Osteocyte (in vitro differentiated cells): ENCODE results near the gene DACH1. TPM values are rescaled to one million over a fixed set of nuclear protein-coding genes. Genes with fewer than 3 reads are reported as not detected.

Experiments
- DNase-seq: peaks from one replicate; pipeline ENCODE4 v3.0.0; 2021; ENCODE audit warnings: mixed read lengths; ENCODE audit not compliant: unreplicated experiment; ENCODE audit errors: extremely low spot score
- H3K27ac Mint-ChIP-seq: one replicate; pipeline ENCODE4 v1.8.0; 2021; ENCODE audit warnings: mild to moderate bottlenecking, mixed read lengths; ENCODE audit not compliant: unreplicated experiment
- H3K27me3 Mint-ChIP-seq: one replicate; pipeline ENCODE4 v1.8.0; 2021; ENCODE audit warnings: mixed read lengths; ENCODE audit not compliant: unreplicated experiment
- H3K36me3 Mint-ChIP-seq: one replicate; pipeline ENCODE4 v1.8.0; 2021; ENCODE audit warnings: mixed read lengths; ENCODE audit not compliant: unreplicated experiment
- H3K4me1 Mint-ChIP-seq: one replicate; pipeline ENCODE4 v1.8.0; 2021; ENCODE audit warnings: mixed read lengths; ENCODE audit not compliant: unreplicated experiment
- H3K4me3 Mint-ChIP-seq: one replicate; pipeline ENCODE4 v1.8.0; 2021; ENCODE audit warnings: mild to moderate bottlenecking, moderate library complexity, mixed read lengths; ENCODE audit not compliant: unreplicated experiment
- H3K9me3 Mint-ChIP-seq: one replicate; pipeline ENCODE4 v1.8.0; 2021; ENCODE audit warnings: mixed read lengths; ENCODE audit not compliant: unreplicated experiment
- total RNA-seq: library from RNA; stranded (reverse); gene quantifications from 2 replicates; pipeline ENCODE4 v1.2.1, GENCODE V29; 2021
- TF ChIP-seq, protein P1 (sequence below): fragments of 200-600 bp; sonication (generic); IDR thresholded peaks from 2 replicates; pipeline ENCODE4 v1.5.0; 2021; ENCODE audit warnings: antibody characterized with exemption, mild to moderate bottlenecking, moderate library complexity

Gene DACH1
- total RNA-seq, 1 donor from 2014 or later: 0.54 TPM

DNA sequence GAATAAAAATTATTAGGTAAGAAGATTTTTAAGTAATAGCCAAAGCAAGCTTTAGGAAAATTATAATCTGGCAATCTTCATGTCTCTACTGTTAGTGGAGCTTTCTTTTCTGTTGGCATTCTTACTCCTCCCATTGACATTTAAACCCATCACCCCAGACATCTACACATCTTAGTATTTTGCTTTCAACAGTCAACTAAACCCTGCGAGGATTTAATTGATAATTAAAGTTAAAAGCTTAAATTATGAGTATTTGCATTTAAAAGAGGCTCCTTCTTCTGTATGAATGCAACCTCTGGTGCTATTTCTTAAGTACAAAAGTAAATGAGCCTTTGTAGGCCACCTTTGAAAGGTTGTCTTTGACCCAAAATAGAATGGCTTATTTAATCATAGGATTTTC is 148.1 kb downstream of the DACH1 start:
- no peaks in the 10 kb centered on the region for H3K9me3 Mint-ChIP-seq
- DNase-seq: no peak
- H3K4me3 Mint-ChIP-seq: no peak overlapping the region
- no peaks in the 10 kb centered on the region for H3K4me1 Mint-ChIP-seq
- H3K27me3 Mint-ChIP-seq: peaks cover 3% of the 10 kb centered on the region
- no peak overlapping the region for H3K27ac Mint-ChIP-seq
- no peaks in the 10 kb centered on the region for H3K36me3 Mint-ChIP-seq
- TF ChIP-seq, protein P1, sequence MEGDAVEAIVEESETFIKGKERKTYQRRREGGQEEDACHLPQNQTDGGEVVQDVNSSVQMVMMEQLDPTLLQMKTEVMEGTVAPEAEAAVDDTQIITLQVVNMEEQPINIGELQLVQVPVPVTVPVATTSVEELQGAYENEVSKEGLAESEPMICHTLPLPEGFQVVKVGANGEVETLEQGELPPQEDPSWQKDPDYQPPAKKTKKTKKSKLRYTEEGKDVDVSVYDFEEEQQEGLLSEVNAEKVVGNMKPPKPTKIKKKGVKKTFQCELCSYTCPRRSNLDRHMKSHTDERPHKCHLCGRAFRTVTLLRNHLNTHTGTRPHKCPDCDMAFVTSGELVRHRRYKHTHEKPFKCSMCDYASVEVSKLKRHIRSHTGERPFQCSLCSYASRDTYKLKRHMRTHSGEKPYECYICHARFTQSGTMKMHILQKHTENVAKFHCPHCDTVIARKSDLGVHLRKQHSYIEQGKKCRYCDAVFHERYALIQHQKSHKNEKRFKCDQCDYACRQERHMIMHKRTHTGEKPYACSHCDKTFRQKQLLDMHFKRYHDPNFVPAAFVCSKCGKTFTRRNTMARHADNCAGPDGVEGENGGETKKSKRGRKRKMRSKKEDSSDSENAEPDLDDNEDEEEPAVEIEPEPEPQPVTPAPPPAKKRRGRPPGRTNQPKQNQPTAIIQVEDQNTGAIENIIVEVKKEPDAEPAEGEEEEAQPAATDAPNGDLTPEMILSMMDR: no peak

DNA sequence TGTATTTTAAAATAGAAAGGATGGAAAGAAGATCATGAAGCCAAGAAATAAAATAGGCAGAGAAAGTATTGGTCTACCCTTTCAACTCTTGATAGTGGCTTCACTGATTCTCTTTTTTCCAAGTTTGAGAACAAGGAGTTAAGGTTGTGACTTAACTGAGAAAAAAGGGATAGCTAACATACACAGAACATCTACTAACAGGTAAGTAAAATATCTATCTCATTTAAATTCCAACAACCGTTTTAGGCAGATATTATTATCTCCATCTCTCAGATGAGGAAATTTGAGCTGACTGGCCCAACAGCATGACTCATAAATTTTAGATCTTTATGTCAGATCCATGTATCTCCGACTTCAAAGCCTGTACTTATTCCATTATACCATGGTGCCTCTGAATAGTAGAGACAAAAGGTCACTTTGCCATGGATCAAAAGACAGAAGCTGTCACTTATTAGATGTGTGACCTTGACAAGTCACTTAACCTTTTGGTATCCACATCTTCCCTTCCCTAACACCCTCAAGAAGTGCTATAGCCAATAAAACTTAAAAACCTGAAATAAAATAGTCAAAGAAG is 152.1 kb downstream of the DACH1 start:
- no peak for DNase-seq
- TF ChIP-seq, protein P1: no peak
- Mint-ChIP-seq H3K27me3 (no peaks in the 10 kb centered on the region), H3K9me3 (no peaks in the 10 kb centered on the region), H3K36me3 (no peaks in the 10 kb centered on the region), H3K4me3 (no peak overlapping the region), H3K4me1 (no peaks in the 10 kb centered on the region), H3K27ac (no peak overlapping the region)

DNA sequence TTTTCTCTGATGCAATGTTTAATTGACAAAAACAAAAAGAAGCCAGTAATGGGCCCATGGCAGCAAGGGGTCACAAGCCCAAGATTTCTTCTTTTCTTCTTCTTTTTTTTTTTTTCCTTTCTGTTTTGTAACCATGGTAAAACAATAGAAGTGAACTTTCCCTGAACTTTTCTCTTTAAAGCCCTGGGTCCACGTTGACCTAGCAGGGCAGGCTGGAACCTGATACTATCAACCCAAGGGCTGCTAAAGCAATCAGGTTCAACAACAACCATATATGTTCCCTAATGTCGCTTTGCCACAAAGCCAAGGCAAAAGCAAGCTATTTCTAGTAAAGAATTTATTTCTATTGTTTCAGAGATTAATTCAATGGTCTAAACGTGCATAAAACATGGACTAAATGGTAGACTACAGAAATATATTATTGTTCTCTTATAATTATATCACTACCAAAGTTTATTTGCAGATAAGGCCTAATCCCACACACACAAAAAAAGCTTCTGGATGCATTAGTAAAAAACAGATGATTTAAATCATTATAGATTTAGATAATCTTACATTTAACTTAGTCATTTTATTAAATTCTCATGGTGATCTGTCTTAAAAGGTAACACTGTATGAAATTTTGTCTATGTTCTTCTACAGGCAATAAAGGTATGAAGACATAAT is 153.9 kb downstream of the DACH1 start:
- Mint-ChIP-seq H3K27me3 (no peaks in the 10 kb centered on the region), H3K4me3 (no peak overlapping the region), H3K9me3 (no peaks in the 10 kb centered on the region), H3K27ac (no peak overlapping the region), H3K4me1 (no peaks in the 10 kb centered on the region), H3K36me3 (no peaks in the 10 kb centered on the region)
- TF ChIP-seq, protein P1: no peak
- DNase-seq: no peak

DNA sequence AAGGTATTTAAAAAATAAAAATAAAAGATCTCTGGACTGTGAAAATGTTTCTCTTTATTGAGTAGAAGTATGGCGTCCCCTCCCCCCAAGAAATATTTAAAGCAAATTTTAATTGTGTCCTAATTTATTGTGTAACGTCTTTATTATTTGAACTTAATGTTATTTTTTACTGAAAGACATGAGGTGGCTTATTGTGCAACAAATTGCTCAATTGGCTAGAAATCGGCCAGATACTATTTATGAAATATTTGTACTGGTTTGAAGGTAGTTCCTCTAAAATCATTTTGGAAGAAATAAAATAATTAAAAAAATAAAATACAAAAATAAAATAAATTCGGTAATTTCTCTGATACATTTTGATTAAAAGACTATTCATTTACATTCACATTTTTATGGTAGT is 162.3 kb downstream of the DACH1 start:
- H3K36me3 Mint-ChIP-seq: no peaks in the 10 kb centered on the region
- H3K27ac Mint-ChIP-seq: no peak overlapping the region
- H3K9me3 Mint-ChIP-seq: no peaks in the 10 kb centered on the region
- TF ChIP-seq, protein P1: no peak
- no peaks in the 10 kb centered on the region for H3K4me1 Mint-ChIP-seq
- DNase-seq: no peak
- H3K4me3 Mint-ChIP-seq: no peak overlapping the region
- no peaks in the 10 kb centered on the region for H3K27me3 Mint-ChIP-seq

DNA sequence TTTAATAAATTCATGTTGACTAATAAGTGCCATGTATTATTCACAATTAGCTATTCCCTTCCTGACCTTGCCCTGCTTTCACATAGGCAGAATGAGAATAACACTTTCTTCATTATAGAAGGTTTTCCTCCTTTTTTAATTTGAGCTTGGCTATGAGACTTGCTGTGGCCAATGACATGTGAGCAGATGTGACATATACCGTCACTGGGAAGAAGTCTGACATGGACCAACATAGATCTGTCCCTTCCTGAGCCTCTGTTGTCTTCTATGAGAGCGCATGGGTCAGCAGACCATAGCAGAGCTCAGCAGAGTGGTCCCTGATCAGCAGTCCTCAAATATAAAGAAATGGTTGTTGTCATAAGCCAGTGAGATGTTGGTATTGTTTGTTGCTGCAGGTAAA is 163.9 kb downstream of the DACH1 start:
- Mint-ChIP-seq H3K36me3 (no peaks in the 10 kb centered on the region), H3K27ac (no peak overlapping the region), H3K4me3 (no peak overlapping the region), H3K4me1 (no peaks in the 10 kb centered on the region), H3K9me3 (no peaks in the 10 kb centered on the region), H3K27me3 (no peaks in the 10 kb centered on the region)
- TF ChIP-seq, protein P1: no peak
- no peak for DNase-seq
